ENCODE measurements around the gene BHLHE40.

Gene BHLHE40

GRCh38 chr3:4976109-4976508, 3.1 kb upstream of the BHLHE40 start:
- Histone ChIP-seq H3K4me1 (ENCODE audit: control insufficient read depth, insufficient read depth, low read length, poor library complexity, severe bottlenecking) (peaks cover 23% of the 10 kb centered on the region), H3K27me3 (replicated peaks; ENCODE audit: control insufficient read depth, insufficient read depth, low read length, poor library complexity, severe bottlenecking) (no peaks in the 10 kb centered on the region), H3K4me3 (ENCODE audit: insufficient read depth, low read depth, low read length, poor library complexity, severe bottlenecking) (no peak overlapping the region), H3K27ac (ENCODE audit: insufficient read depth, low read length, poor library complexity, severe bottlenecking) (peak overlapping the region; percentile 98), H3K9me3 (ENCODE audit: control insufficient read depth, low read length) (no peaks in the 10 kb centered on the region), H3K36me3 (ENCODE audit: control insufficient read depth, insufficient read depth, low read length) (no peaks in the 10 kb centered on the region)
- DNase-seq: no peak

GRCh38 chr3:4977001-4977852, 2.0 kb upstream of the BHLHE40 start:
- Histone ChIP-seq H3K36me3 (ENCODE audit: control insufficient read depth, insufficient read depth, low read length) (peaks cover 8% of the 10 kb centered on the region), H3K27me3 (replicated peaks; ENCODE audit: control insufficient read depth, insufficient read depth, low read length, poor library complexity, severe bottlenecking) (no peaks in the 10 kb centered on the region), H3K4me3 (ENCODE audit: insufficient read depth, low read depth, low read length, poor library complexity, severe bottlenecking) (peak overlapping the region; percentile 74), H3K4me1 (ENCODE audit: control insufficient read depth, insufficient read depth, low read length, poor library complexity, severe bottlenecking) (peaks cover 33% of the 10 kb centered on the region), H3K9me3 (ENCODE audit: control insufficient read depth, low read length) (no peaks in the 10 kb centered on the region), H3K27ac (ENCODE audit: insufficient read depth, low read length, poor library complexity, severe bottlenecking) (peak overlapping the region; percentile 98)
- peak; percentile 38 to 49 (median 44) for DNase-seq

- Histone ChIP-seq H3K27ac (ENCODE audit: insufficient read depth, low read length, poor library complexity, severe bottlenecking) (peak overlapping the region; percentile 98), H3K27me3 (replicated peaks; ENCODE audit: control insufficient read depth, insufficient read depth, low read length, poor library complexity, severe bottlenecking) (no peaks in the 10 kb centered on the region), H3K4me1 (ENCODE audit: control insufficient read depth, insufficient read depth, low read length, poor library complexity, severe bottlenecking) (peaks cover 39% of the 10 kb centered on the region), H3K36me3 (ENCODE audit: control insufficient read depth, insufficient read depth, low read length) (peaks cover 14% of the 10 kb centered on the region), H3K4me3 (ENCODE audit: insufficient read depth, low read depth, low read length, poor library complexity, severe bottlenecking) (peak overlapping the region; percentile 74), H3K9me3 (ENCODE audit: control insufficient read depth, low read length) (no peaks in the 10 kb centered on the region)
- peak in 1 of 3 donors; percentile 42 for DNase-seq
Observed at GRCh38 chr3:4977853-4978203, 1.4 kb upstream of the BHLHE40 start.

- Histone ChIP-seq H3K4me1 (ENCODE audit: control insufficient read depth, insufficient read depth, low read length, poor library complexity, severe bottlenecking) (peaks cover 45% of the 10 kb centered on the region), H3K27me3 (replicated peaks; ENCODE audit: control insufficient read depth, insufficient read depth, low read length, poor library complexity, severe bottlenecking) (no peaks in the 10 kb centered on the region), H3K4me3 (ENCODE audit: insufficient read depth, low read depth, low read length, poor library complexity, severe bottlenecking) (peak overlapping the region; percentile 74), H3K36me3 (ENCODE audit: control insufficient read depth, insufficient read depth, low read length) (peaks cover 19% of the 10 kb centered on the region), H3K9me3 (ENCODE audit: control insufficient read depth, low read length) (no peaks in the 10 kb centered on the region), H3K27ac (ENCODE audit: insufficient read depth, low read length, poor library complexity, severe bottlenecking) (peak overlapping the region; percentile 98)
- peak; percentile 50 to 81 (median 51) for DNase-seq
Observed at GRCh38 chr3:4978204-4978965, 852 bp upstream of the BHLHE40 start.

GRCh38 chr3:4978966-4979427, 240 bp upstream of the BHLHE40 start:
- Histone ChIP-seq H3K9me3 (ENCODE audit: control insufficient read depth, low read length) (no peaks in the 10 kb centered on the region), H3K36me3 (ENCODE audit: control insufficient read depth, insufficient read depth, low read length) (peaks cover 23% of the 10 kb centered on the region), H3K4me1 (ENCODE audit: control insufficient read depth, insufficient read depth, low read length, poor library complexity, severe bottlenecking) (peaks cover 47% of the 10 kb centered on the region), H3K27ac (ENCODE audit: insufficient read depth, low read length, poor library complexity, severe bottlenecking) (peak overlapping the region; percentile 98), H3K4me3 (ENCODE audit: insufficient read depth, low read depth, low read length, poor library complexity, severe bottlenecking) (peak overlapping the region; percentile 100), H3K27me3 (replicated peaks; ENCODE audit: control insufficient read depth, insufficient read depth, low read length, poor library complexity, severe bottlenecking) (no peaks in the 10 kb centered on the region)
- DNase-seq: peak; percentile 91 to 95 (median 91)

GRCh38 chr3:4980229-4981203, 1.3 kb downstream of the BHLHE40 start:
- peaks cover 23% of the 10 kb centered on the region for H3K36me3 ChIP-seq (ENCODE audit: control insufficient read depth, insufficient read depth, low read length)
- H3K27ac ChIP-seq (ENCODE audit: insufficient read depth, low read length, poor library complexity, severe bottlenecking): peak overlapping the region; percentile 98
- H3K9me3 ChIP-seq (ENCODE audit: control insufficient read depth, low read length): no peaks in the 10 kb centered on the region
- no peaks in the 10 kb centered on the region for H3K27me3 ChIP-seq (replicated peaks; ENCODE audit: control insufficient read depth, insufficient read depth, low read length, poor library complexity, severe bottlenecking)
- peaks cover 58% of the 10 kb centered on the region for H3K4me1 ChIP-seq (ENCODE audit: control insufficient read depth, insufficient read depth, low read length, poor library complexity, severe bottlenecking)
- peak overlapping the region; percentile 100 for H3K4me3 ChIP-seq (ENCODE audit: insufficient read depth, low read depth, low read length, poor library complexity, severe bottlenecking)
- peak; percentile 81 to 86 (median 86) for DNase-seq

GRCh38 chr3:4981294-4981664, 2.0 kb downstream of the BHLHE40 start:
- Histone ChIP-seq H3K36me3 (ENCODE audit: control insufficient read depth, insufficient read depth, low read length) (peaks cover 23% of the 10 kb centered on the region), H3K4me1 (ENCODE audit: control insufficient read depth, insufficient read depth, low read length, poor library complexity, severe bottlenecking) (peaks cover 63% of the 10 kb centered on the region), H3K27ac (ENCODE audit: insufficient read depth, low read length, poor library complexity, severe bottlenecking) (peak overlapping the region; percentile 98), H3K27me3 (replicated peaks; ENCODE audit: control insufficient read depth, insufficient read depth, low read length, poor library complexity, severe bottlenecking) (no peaks in the 10 kb centered on the region), H3K4me3 (ENCODE audit: insufficient read depth, low read depth, low read length, poor library complexity, severe bottlenecking) (peak overlapping the region; percentile 51), H3K9me3 (ENCODE audit: control insufficient read depth, low read length) (no peaks in the 10 kb centered on the region)
- no peak for DNase-seq

GRCh38 chr3:4981665-4982494, 2.6 kb downstream of the BHLHE40 start:
- DNase-seq: no peak
- peak overlapping the region; percentile 98 for H3K27ac ChIP-seq (ENCODE audit: insufficient read depth, low read length, poor library complexity, severe bottlenecking)
- peaks cover 63% of the 10 kb centered on the region for H3K4me1 ChIP-seq (ENCODE audit: control insufficient read depth, insufficient read depth, low read length, poor library complexity, severe bottlenecking)

More at GRCh38 chr3:4981665-4982494, 2.6 kb downstream of the BHLHE40 start:
- H3K36me3 ChIP-seq (ENCODE audit: control insufficient read depth, insufficient read depth, low read length): peaks cover 23% of the 10 kb centered on the region
- no peaks in the 10 kb centered on the region for H3K9me3 ChIP-seq (ENCODE audit: control insufficient read depth, low read length)
- peak overlapping the region; percentile 51 for H3K4me3 ChIP-seq (ENCODE audit: insufficient read depth, low read depth, low read length, poor library complexity, severe bottlenecking)
- H3K27me3 ChIP-seq (replicated peaks; ENCODE audit: control insufficient read depth, insufficient read depth, low read length, poor library complexity, severe bottlenecking): no peaks in the 10 kb centered on the region

Data from effector memory CD4-positive, alpha-beta T cell (primary cell).